ENCODE data around the gene LRRC8E. TPM values are rescaled to one million over a fixed set of nuclear protein-coding genes. Genes with fewer than 3 reads are reported as not detected.

LRRC8E gene
- total and polyA plus RNA-seq, 4 donors = 1.8 to 3.3 (median 2.4) TPM; not detected in 1

GRCh38 chr19:7850945-7851622 is 37.2 kb upstream of the LRRC8E start:
- H3K27me3 ChIP-seq (ENCODE audit: control insufficient read depth in 4 of 4, insufficient read depth in 4 of 4, low read length in 3 of 4) = no peaks in the 10 kb centered on the region
- H3K9me3 ChIP-seq (ENCODE audit: control insufficient read depth in 4 of 4, low read length in 3 of 4) = no peaks in the 10 kb centered on the region
- no peak overlapping the region for H3K27ac ChIP-seq (ENCODE audit: low read depth in 1 of 2, low read length in 2 of 2)
- H3K4me1 ChIP-seq (ENCODE audit: control insufficient read depth in 4 of 4, insufficient read depth in 4 of 4, low read length in 3 of 4) = peaks cover 5 to 12% (median 6%) of the 10 kb centered on the region in 4 donors
- DNase-seq (ENCODE audit: low spot score) = no peak
- TF ChIP-seq EGR1 (IDR thresholded peaks at IDR 0.05; ENCODE audit: low read depth in 2 of 2) = no peak
- no peak for TF ChIP-seq ZBTB33 (IDR thresholded peaks at IDR 0.05)
- no peak for TF ChIP-seq MAX (IDR thresholded peaks at IDR 0.05)
- TF ChIP-seq TAF1 (conservative IDR thresholded peaks at IDR 0.05) = no peak
- TF ChIP-seq FOXA1 (IDR thresholded peaks at IDR 0.05) = no peak
- no peak for TF ChIP-seq GABPA (IDR thresholded peaks at IDR 0.05 in 1 of 2, conservative IDR thresholded peaks at IDR 0.05 in 1 of 2)
- no peak for TF ChIP-seq YY1 (IDR thresholded peaks at IDR 0.05)
- TF ChIP-seq HNF4A (conservative IDR thresholded peaks at IDR 0.05) = no peak
- 92% methylated on average over 19 of the region's 19 CpGs for WGBS
- H3K9ac ChIP-seq (ENCODE audit: low read depth in 1 of 2, low read length in 2 of 2) = no peak overlapping the region
- H3K4me3 ChIP-seq (ENCODE audit: low read depth in 1 of 3, low read length in 3 of 3) = no peak overlapping the region
- no peaks in the 10 kb centered on the region for H3K36me3 ChIP-seq (ENCODE audit: control insufficient read depth in 4 of 4, insufficient read depth in 3 of 4, low read depth in 1 of 4, low read length in 3 of 4)

- no peaks in the 10 kb centered on the region for H3K27me3 ChIP-seq (ENCODE audit: control insufficient read depth in 4 of 4, insufficient read depth in 4 of 4, low read length in 3 of 4)
- no peaks in the 10 kb centered on the region for H3K36me3 ChIP-seq (ENCODE audit: control insufficient read depth in 4 of 4, insufficient read depth in 3 of 4, low read depth in 1 of 4, low read length in 3 of 4)
- H3K9me3 ChIP-seq (ENCODE audit: control insufficient read depth in 4 of 4, low read length in 3 of 4) = no peaks in the 10 kb centered on the region
- H3K4me3 ChIP-seq (ENCODE audit: low read depth in 1 of 3, low read length in 3 of 3) = no peak overlapping the region
- no peak overlapping the region for H3K9ac ChIP-seq (ENCODE audit: low read depth in 1 of 2, low read length in 2 of 2)
- peaks cover 5 to 12% (median 6%) of the 10 kb centered on the region in 4 donors for H3K4me1 ChIP-seq (ENCODE audit: control insufficient read depth in 4 of 4, insufficient read depth in 4 of 4, low read length in 3 of 4)
- DNase-seq (ENCODE audit: low spot score) = no peak
- TF ChIP-seq ZBTB33 (IDR thresholded peaks at IDR 0.05) = no peak
- no peak for TF ChIP-seq NR2F2 (IDR thresholded peaks at IDR 0.05)
- TF ChIP-seq REST (IDR thresholded peaks at IDR 0.05) = no peak
- no peak overlapping the region for H3K27ac ChIP-seq (ENCODE audit: low read depth in 1 of 2, low read length in 2 of 2)
- WGBS = 91% methylated on average over 26 of the region's 26 CpGs
Measured at GRCh38 chr19:7851623-7852500, 36.4 kb upstream of the LRRC8E start.
